Right lobe of liver (tissue), 4 donors: ENCODE measurements around the gene EIF4G3.

Source experiments
- CTCF ChIP-seq, 4 donors: fragments of 200-600 bp in 3 of 4; fragments of 450-650 bp in 1 of 4; IDR thresholded peaks; one replicate each; pipeline versions ENCODE4 v1.5.1 to v1.8.0; 2016 to 2022; ENCODE audit warnings: antibody characterized with exemption in 4 of 4, mild to moderate bottlenecking in 2 of 4
- POLR2A ChIP-seq: fragments of 450-650 bp; IDR thresholded peaks from one replicate; pipeline ENCODE4 v1.6.1; 2017; ENCODE audit warnings: antibody characterized with exemption, mild to moderate bottlenecking
- donor health status: DM: no; HTN: no; CAD: no.
- donor health status: DM: no; HTN: no; CAD: no.
- donor health status: DM: no; HTN: yes; CAD: no.

- TF ChIP-seq CTCF (IDR thresholded peaks at IDR 0.05) = no peak
- no peak for TF ChIP-seq POLR2A
These were observed 163.8 kb downstream of the EIF4G3 start for GRCh38 chr1:21012937-21013336.
